Suprapubic skin (tissue), 4 donors: Measurements from ENCODE around the gene JMJD1C.

Experiments used
- CTCF ChIP-seq, 2 donors: fragments of 200-600 bp in 1 of 2; fragments of 450-650 bp in 1 of 2; sonication (generic) in 1 of 2; IDR thresholded peaks; one replicate each; pipeline ENCODE4 v1.5.1; 2016 to 2019; ENCODE audit warnings: antibody characterized with exemption in 2 of 2, mild to moderate bottlenecking in 1 of 2, moderate library complexity in 1 of 2
- EP300 ChIP-seq: sonication (generic); formaldehyde crosslinking; IDR thresholded peaks from one replicate; pipeline ENCODE4 v1.6.1; 2017; ENCODE audit warnings: antibody characterized with exemption
- POLR2AphosphoS5 ChIP-seq, 3 donors: sonication (generic); formaldehyde crosslinking; IDR thresholded peaks; one replicate each; pipeline ENCODE4 v1.6.1; 2017; ENCODE audit warnings: antibody characterized with exemption in 3 of 3

- TF ChIP-seq CTCF (IDR thresholded peaks at IDR 0.05) (no peak), POLR2AphosphoS5 (IDR thresholded peaks at IDR 0.05) (no peak), EP300 (no peak)
Observed at GRCh38 chr10:63155388-63156020, 310.3 kb downstream of the JMJD1C start.
